K562 (cell line): ENCODE measurements around the gene IQCK. TPM values are rescaled to one million over a fixed set of nuclear protein-coding genes. Genes with fewer than 3 reads are reported as not detected.

Experiments
- ATAC-seq: fragments of 200-7000 bp; cut with Tn5 transposase; 3 replicates; pipeline ENCODE4 v1.9.1; 2020; ENCODE audit warnings: moderate library complexity
- BruUV-seq: library from RNA; stranded (reverse); fragments of 400-500 nt; replicated peaks from 2 replicates; lab custom pipeline; 2021; lab: Mats Ljungman, UMichigan
- CTCF ChIA-PET: fragments of 300-600 bp; formaldehyde crosslinking; extraction: SDS; loops from one replicate; lab custom pipeline; 2021; ENCODE audit warnings: low intra/inter-chr PET ratio; lab: Yijun Ruan, JAX
- POLR2A ChIA-PET: fragments of 300-600, 350-650 bp; sonication (Branson Sonifier 250); formaldehyde crosslinking; extraction: SDS; loops from one replicate; lab custom pipeline; 2021; ENCODE audit warnings: antibody characterized with exemption, inconsistent platforms; lab: Yijun Ruan, JAX
- DNase-seq, 4 experiments: peaks; one replicate each; pipeline versions ENCODE4 v3.0.0 to v3.0.0-alpha.2; 2011 to 2018; ENCODE audit warnings: low spot score in 3 of 4, mixed read lengths in 3 of 4; ENCODE audit errors: extremely low read depth in 1 of 4
- FAIRE-seq: peaks from 2 replicates; lab custom pipeline; 2011; peaks lifted over from hg19 to GRCh38; lab: Jason Lieb, UNC
- H2AFZ ChIP-seq: 2 replicates; pipeline ENCODE4 v1.6.0; 2011; ENCODE audit warnings: low read depth, low read length, control low read depth, inconsistent platforms
- H3K27ac ChIP-seq: fragments of 200-600 bp; 3 replicates; pipeline ENCODE4 v1.8.0; 2011; ENCODE audit warnings: low read depth, mild to moderate bottlenecking, control low read depth, inconsistent platforms, low read length, moderate library complexity, mixed read lengths; ENCODE audit errors: extremely low read depth
- H3K27me3 ChIP-seq, 2 experiments: fragments of 300-600 bp in 1 of 2; 2 replicates in 1 of 2; 3 replicates in 1 of 2; pipeline versions ENCODE4 v1.6.0 to v1.8.0; 2011; ENCODE audit warnings: inconsistent platforms in 2 of 2, low read length in 2 of 2, mild to moderate bottlenecking in 1 of 2, mixed read lengths in 1 of 2, moderate library complexity in 1 of 2; ENCODE audit not compliant: control insufficient read depth in 2 of 2, insufficient read depth in 2 of 2
- H3K36me3 ChIP-seq: fragments of 300-600 bp; 3 replicates; pipeline ENCODE4 v1.8.0; 2011; ENCODE audit warnings: mild to moderate bottlenecking, low read length, inconsistent platforms; ENCODE audit not compliant: control insufficient read depth, insufficient read depth
- H3K4me1 ChIP-seq, 2 experiments: fragments of 200-600 bp in 1 of 2; replicated peaks in 1 of 2; 2 replicates in 1 of 2; 3 replicates in 1 of 2; pipeline versions ENCODE4 v1.5.1 to v1.8.0; 2011; ENCODE audit warnings: inconsistent platforms in 2 of 2, low read length in 2 of 2, mild to moderate bottlenecking in 1 of 2, mixed read lengths in 1 of 2, moderate library complexity in 1 of 2; ENCODE audit not compliant: control insufficient read depth in 2 of 2, insufficient read depth in 2 of 2
- H3K4me2 ChIP-seq: 2 replicates; pipeline ENCODE4 v1.6.1; 2011; ENCODE audit warnings: low read length, control low read depth, inconsistent platforms, mixed read lengths; ENCODE audit not compliant: insufficient read depth
- H3K4me3 ChIP-seq: fragments of 200-600 bp; sonication (generic), shearing (Covaris generic); 2 replicates; pipeline ENCODE4 v1.5.1; 2016; ENCODE audit warnings: control low read depth, inconsistent platforms
- H3K79me2 ChIP-seq: fragments of 200-600 bp; 3 replicates; pipeline ENCODE4 v1.8.0; 2011; ENCODE audit warnings: low read length, inconsistent platforms; ENCODE audit not compliant: control insufficient read depth, insufficient read depth
- H3K9ac ChIP-seq, 2 experiments: 2 replicates each; pipeline versions ENCODE4 v1.6.0 to v1.6.1; 2011; ENCODE audit warnings: low read depth in 2 of 2, low read length in 2 of 2, control low read depth in 1 of 2, inconsistent platforms in 1 of 2, mild to moderate bottlenecking in 1 of 2, mixed read lengths in 1 of 2; ENCODE audit not compliant: insufficient read depth in 1 of 2
- H3K9me1 ChIP-seq: one replicate; pipeline ENCODE4 v1.6.0; 2011; ENCODE audit warnings: inconsistent platforms, mild to moderate bottlenecking, low read length, moderate library complexity; ENCODE audit not compliant: control insufficient read depth, insufficient read depth
- H3K9me3 ChIP-seq: replicated peaks from 2 replicates; pipeline ENCODE4 v1.5.1; 2011; ENCODE audit warnings: low read depth, low read length, inconsistent platforms; ENCODE audit not compliant: control insufficient read depth, insufficient read depth
- H4K20me1 ChIP-seq: replicated peaks from 2 replicates; pipeline ENCODE4 v1.6.1; 2011; ENCODE audit warnings: low read length, inconsistent platforms, mixed read lengths; ENCODE audit not compliant: control insufficient read depth, insufficient read depth
- DDX20 ChIP-seq: fragments of 450-650 bp; IDR thresholded peaks from 2 replicates; pipeline ENCODE4 v1.6.1; 2016; ENCODE audit warnings: missing genetic modification characterization, low read depth, mild to moderate bottlenecking, missing compliant biosample characterization, moderate library complexity
- FOXJ2 ChIP-seq: fragments of 200-800 bp; sonication (Bioruptor generic); IDR thresholded peaks from 2 replicates; pipeline ENCODE4 v1.6.1; 2016; ENCODE audit warnings: missing genetic modification characterization, missing compliant biosample characterization
- MTF1 ChIP-seq: fragments of 250-450 bp; sonication (Bioruptor Pico); IDR thresholded peaks from 2 replicates; pipeline ENCODE4 v1.9.0; 2021; ENCODE audit warnings: moderate library complexity, mild to moderate bottlenecking, inconsistent platforms, borderline replicate concordance
- NFE2 ChIP-seq: IDR thresholded peaks from 2 replicates; pipeline ENCODE4 v1.6.1; 2014; ENCODE audit warnings: antibody characterized with exemption, low read depth
- PBX2 ChIP-seq, 2 experiments: IDR thresholded peaks in 1 of 2; conservative IDR thresholded peaks in 1 of 2; 2 replicates each; pipeline ENCODE4 v1.6.1; 2016; ENCODE audit warnings: low read depth in 2 of 2, mild to moderate bottlenecking in 1 of 2, missing compliant biosample characterization in 1 of 2, missing genetic modification characterization in 1 of 2, moderate library complexity in 1 of 2
- POLR2H ChIP-seq: IDR thresholded peaks from 2 replicates; pipeline ENCODE4 v1.6.1; 2016; ENCODE audit warnings: missing genetic modification characterization, low read depth, mild to moderate bottlenecking, control low read depth, missing compliant biosample characterization, moderate library complexity
- TARDBP ChIP-seq: fragments of 450-650 bp; IDR thresholded peaks from 2 replicates; pipeline ENCODE4 v1.6.1; 2016
- ZKSCAN8 ChIP-seq: fragments of 200-800 bp; sonication (Bioruptor generic); IDR thresholded peaks from 2 replicates; pipeline ENCODE4 v1.6.1; 2016; ENCODE audit warnings: missing genetic modification characterization, missing compliant biosample characterization
- WGBS: fragments of 100-300 bp; shearing (Covaris generic); methylation state at CpG from one replicate; pipeline ENCODE4 v1.1.6; 2016; ENCODE audit warnings: low coverage, mixed read lengths; ENCODE audit not compliant: insufficient coverage; ENCODE audit errors: missing lambda C conversion rate; 5-methylcytosine and 5-hydroxymethylcytosine counted together
- in situ Hi-C: fragments of 300-500 bp; cut with MboI; formaldehyde crosslinking; loops from 4 replicates; pipeline ENCODE4 v1.15.0; 2018; ENCODE audit warnings: inconsistent platforms, mixed read lengths
- intact Hi-C: fragments of 100-400 bp; cut with micrococcal nuclease; formaldehyde crosslinking; loops from 2 replicates; pipeline ENCODE4 v1.14.2; 2022
- polyA plus RNA-seq, 8 experiments: library from polyadenylated mRNA; depleted of rRNA in 4 of 8; stranded (reverse) in 5 of 8; unstranded in 3 of 8; fragments of >200 nt; fragmentation: Nextera tagmentation in 2 of 8; fragmentation: Illumina TruSeq in 1 of 8; extraction: Ambion mirVana in 2 of 8; extraction: Trizol in 1 of 8; gene quantifications; 2 replicates each; pipeline versions ENCODE4 v1.2.1 to v1.2.3, GENCODE V29; 2011 to 2014; ENCODE audit warnings: inconsistent platforms in 1 of 8, missing spikeins in 1 of 8
- total RNA-seq, 7 experiments: library from RNA; depleted of rRNA in 6 of 7; stranded (reverse); fragments of >200 nt in 6 of 7; fragmentation: Illumina TruSeq in 2 of 7; extraction: Trizol in 2 of 7; gene quantifications; 2 replicates each; pipeline versions ENCODE4 v1.2.1 to v1.2.3, GENCODE V29; 2011 to 2021; ENCODE audit warnings: low replicate concordance in 1 of 7
- TF ChIP-seq, protein P1 (sequence below): fragments of 450-650 bp; IDR thresholded peaks from 2 replicates; pipeline ENCODE4 v1.6.1; 2016; ENCODE audit warnings: missing biosample characterization, missing genetic modification characterization
- TF ChIP-seq, protein P2 (sequence below), 2 experiments: fragments of 450-650 bp in 1 of 2; sonication (generic) in 1 of 2; formaldehyde crosslinking; conservative IDR thresholded peaks; 2 replicates each; pipeline versions ENCODE4 v1.4.0 to v1.8.1; 2020 to 2022; ENCODE audit warnings: mild to moderate bottlenecking in 1 of 2, missing genetic modification reagents in 1 of 2

IQCK gene
- total and polyA plus RNA-seq, 9 of the 15 experiments (the other 6 are each of a cell fraction or from before 2014, with no cell fraction given) = 5.2 to 12.2 (median 7.3) TPM

DNA sequence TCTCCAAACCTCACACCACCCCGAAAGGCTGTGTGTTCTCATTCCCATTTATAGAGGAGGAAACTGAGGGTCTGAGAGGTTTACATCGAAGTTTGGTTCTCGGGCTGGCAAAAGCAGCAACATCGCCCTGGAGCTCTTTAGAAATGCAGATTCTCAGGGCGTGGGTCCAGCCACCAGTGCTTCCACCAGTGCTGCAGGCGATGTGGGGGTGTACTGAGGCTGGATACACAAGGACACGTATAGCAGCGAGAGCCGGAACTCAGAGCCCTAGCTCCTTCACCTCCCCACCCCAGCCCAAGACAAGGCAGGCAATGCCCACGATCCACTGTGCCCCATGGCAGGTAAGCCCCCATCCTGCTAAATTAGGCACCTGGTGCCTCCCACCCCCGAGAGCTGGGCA is 160.7 kb downstream of the IQCK start:
- H4K20me1 ChIP-seq = peaks cover 14% of the 10 kb centered on the region
- no peak overlapping the region for H3K4me2 ChIP-seq
- no peak for FAIRE-seq
- POLR2A ChIA-PET = interaction anchor here (0.7 kb wide), 1 partner anchor 269 kb away, joined by 4 read pairs; no protein-coding TSS in a partner anchor
- H3K27ac ChIP-seq = no peak overlapping the region
- in situ Hi-C loops (loop anchor here (25.0 kb wide), 1 partner anchor 491 kb away; no protein-coding TSS in a partner anchor), intact Hi-C loops (no loop called here)
- TF ChIP-seq TARDBP = no peak
- no peak for TF ChIP-seq ZKSCAN8 (CRISPR knock-in tag)
- TF ChIP-seq FOXJ2 = no peak
- no peak for TF ChIP-seq PBX2 (CRISPR knock-in tag; IDR thresholded peaks at IDR 0.05; ENCODE audit: low read depth)
- no peak for TF ChIP-seq PBX2 (tag; conservative IDR thresholded peaks at IDR 0.05; ENCODE audit: low read depth)
- TF ChIP-seq NFE2 = no peak
- TF ChIP-seq POLR2H (tag) = no peak
- TF ChIP-seq, protein P1, sequence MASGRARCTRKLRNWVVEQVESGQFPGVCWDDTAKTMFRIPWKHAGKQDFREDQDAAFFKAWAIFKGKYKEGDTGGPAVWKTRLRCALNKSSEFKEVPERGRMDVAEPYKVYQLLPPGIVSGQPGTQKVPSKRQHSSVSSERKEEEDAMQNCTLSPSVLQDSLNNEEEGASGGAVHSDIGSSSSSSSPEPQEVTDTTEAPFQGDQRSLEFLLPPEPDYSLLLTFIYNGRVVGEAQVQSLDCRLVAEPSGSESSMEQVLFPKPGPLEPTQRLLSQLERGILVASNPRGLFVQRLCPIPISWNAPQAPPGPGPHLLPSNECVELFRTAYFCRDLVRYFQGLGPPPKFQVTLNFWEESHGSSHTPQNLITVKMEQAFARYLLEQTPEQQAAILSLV = no peak
- no peak for TF ChIP-seq MTF1 (CRISPR knock-in tag)
- TF ChIP-seq DDX20 (tag) = no peak
- TF ChIP-seq, protein P2, sequence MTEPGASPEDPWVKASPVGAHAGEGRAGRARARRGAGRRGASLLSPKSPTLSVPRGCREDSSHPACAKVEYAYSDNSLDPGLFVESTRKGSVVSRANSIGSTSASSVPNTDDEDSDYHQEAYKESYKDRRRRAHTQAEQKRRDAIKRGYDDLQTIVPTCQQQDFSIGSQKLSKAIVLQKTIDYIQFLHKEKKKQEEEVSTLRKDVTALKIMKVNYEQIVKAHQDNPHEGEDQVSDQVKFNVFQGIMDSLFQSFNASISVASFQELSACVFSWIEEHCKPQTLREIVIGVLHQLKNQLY (CRISPR knock-in tag; conservative IDR thresholded peaks at IDR 0.05) = no peak
- peaks cover 2 to 41% of the 10 kb centered on the region in 2 experiments; a peak in 3 of 5 replicates for H3K27me3 ChIP-seq
- no peaks in the 10 kb centered on the region for H3K36me3 ChIP-seq
- 26% methylated on average over 11 of the region's 11 CpGs for WGBS
- no peaks in the 10 kb centered on the region for H3K9me1 ChIP-seq
- no peaks in the 10 kb centered on the region for H3K79me2 ChIP-seq
- no peak overlapping the region for H3K4me3 ChIP-seq
- no peak for ATAC-seq
- H3K9ac ChIP-seq = no peak overlapping the region
- CTCF ChIA-PET = no interaction called here
- no peaks in the 10 kb centered on the region for H3K9me3 ChIP-seq
- no TSS peak for BruUV-seq
- peaks cover 0 to 5% of the 10 kb centered on the region in 2 experiments; a peak in 3 of 5 replicates for H3K4me1 ChIP-seq
- no peak overlapping the region for H2AFZ ChIP-seq
- no peak for DNase-seq
